HepG2 (cell line): ENCODE measurements around the gene HOXA5. TPM values are rescaled to one million over a fixed set of nuclear protein-coding genes. Genes with fewer than 3 reads are reported as not detected.

Experiments
- ATAC-seq: fragments of 200-7000 bp; cut with Tn5 transposase; 3 replicates; pipeline ENCODE4 v1.9.1; 2020; ENCODE audit warnings: mild to moderate bottlenecking, moderate library complexity
- BruUV-seq: library from RNA; stranded (reverse); fragments of 400-500 nt; replicated peaks from 2 replicates; lab custom pipeline; 2021; lab: Mats Ljungman, UMichigan
- CTCF ChIA-PET: fragments of 300-600 bp; formaldehyde crosslinking; extraction: SDS; loops from one replicate; lab custom pipeline; 2021; ENCODE audit warnings: low total read pairs, inconsistent platforms, low intra/inter-chr PET ratio; lab: Yijun Ruan, JAX
- POLR2A ChIA-PET: fragments of 350-600 bp; sonication (Branson Sonifier 250); formaldehyde crosslinking; loops from one replicate; lab custom pipeline; 2020; ENCODE audit warnings: antibody characterized with exemption, inconsistent platforms; lab: Yijun Ruan, JAX
- DNase-seq: peaks from one replicate; pipeline ENCODE4 v3.0.0-alpha.2; 2015; ENCODE audit warnings: low spot score
- FAIRE-seq: peaks from 3 replicates; lab custom pipeline; 2011; peaks lifted over from hg19 to GRCh38; lab: Jason Lieb, UNC
- H2AFZ ChIP-seq: one replicate; pipeline ENCODE4 v1.6.1; 2011; ENCODE audit warnings: low read length, inconsistent platforms
- H3K27ac ChIP-seq: fragments of 300-600 bp; 3 replicates; pipeline ENCODE4 v1.8.0; 2011; ENCODE audit warnings: mixed run types, mild to moderate bottlenecking, mixed read lengths, low read length, inconsistent platforms; ENCODE audit not compliant: insufficient read depth; ENCODE audit errors: extremely low read length
- H3K27me3 ChIP-seq, 2 experiments: fragments of 200-600 bp in 1 of 2; 2 replicates in 1 of 2; 3 replicates in 1 of 2; pipeline versions ENCODE4 v1.6.0 to v1.8.0; 2011; ENCODE audit warnings: low read length in 2 of 2, mild to moderate bottlenecking in 2 of 2, moderate library complexity in 2 of 2, inconsistent platforms in 1 of 2; ENCODE audit not compliant: insufficient read depth in 2 of 2, control insufficient read depth in 1 of 2
- H3K36me3 ChIP-seq, 2 experiments: fragments of 200-600 bp in 1 of 2; replicated peaks in 1 of 2; 2 replicates in 1 of 2; 3 replicates in 1 of 2; pipeline versions ENCODE4 v1.5.1 to v1.8.0; 2011; ENCODE audit warnings: low read length in 2 of 2, inconsistent platforms in 1 of 2; ENCODE audit not compliant: insufficient read depth in 2 of 2, control insufficient read depth in 1 of 2
- H3K4me1 ChIP-seq: 2 replicates; pipeline ENCODE4 v1.5.1; 2012; ENCODE audit warnings: low read length, inconsistent platforms; ENCODE audit not compliant: insufficient read depth
- H3K4me2 ChIP-seq: 2 replicates; pipeline ENCODE4 v1.6.0; 2011; ENCODE audit warnings: low read depth, low read length, inconsistent platforms
- H3K4me3 ChIP-seq, 3 experiments: fragments of 200-600 bp in 1 of 3; sonication (generic), shearing (Covaris generic) in 1 of 3; replicated peaks in 1 of 3; 2 replicates each; pipeline ENCODE4 v1.5.1; 2011 to 2016; ENCODE audit warnings: low read length in 3 of 3, inconsistent platforms in 2 of 3, low read depth in 2 of 3, mild to moderate bottlenecking in 2 of 3, control low read depth in 1 of 3, mixed read lengths in 1 of 3; ENCODE audit not compliant: insufficient read depth in 1 of 3
- H3K79me2 ChIP-seq: one replicate; pipeline ENCODE4 v1.6.1; 2011; ENCODE audit warnings: low read length, inconsistent platforms; ENCODE audit not compliant: insufficient read depth
- H3K9ac ChIP-seq: 2 replicates; pipeline ENCODE4 v1.6.0; 2011; ENCODE audit warnings: mild to moderate bottlenecking, low read depth, low read length, inconsistent platforms; ENCODE audit not compliant: insufficient read depth
- H3K9me3 ChIP-seq: 2 replicates; pipeline ENCODE4 v1.5.1; 2012; ENCODE audit warnings: mild to moderate bottlenecking, low read length
- H4K20me1 ChIP-seq: 2 replicates; pipeline ENCODE4 v1.6.0; 2011; ENCODE audit warnings: inconsistent platforms, mild to moderate bottlenecking, low read length, moderate library complexity; ENCODE audit not compliant: insufficient read depth
- CEBPG ChIP-seq: IDR thresholded peaks from 2 replicates; pipeline ENCODE4 v1.6.1; 2016
- GLI4 ChIP-seq: sonication (generic); formaldehyde crosslinking; IDR thresholded peaks from 2 replicates; pipeline ENCODE4 v1.5.1; 2020; ENCODE audit warnings: missing genetic modification reagents, mild to moderate bottlenecking, moderate library complexity, borderline replicate concordance
- MXI1 ChIP-seq: IDR thresholded peaks from 3 replicates; pipeline ENCODE4 v1.6.1; 2012; ENCODE audit warnings: low read depth, low read length, inconsistent platforms, borderline replicate concordance
- PHF5A ChIP-seq: IDR thresholded peaks from one replicate; pipeline ENCODE4 v1.6.1; 2018; ENCODE audit warnings: low read depth, missing genetic modification reagents; ENCODE audit not compliant: unreplicated experiment
- TARDBP ChIP-seq: sonication (generic); formaldehyde crosslinking; IDR thresholded peaks from 2 replicates; pipeline ENCODE4 v1.8.0; 2022; ENCODE audit warnings: mild to moderate bottlenecking, missing genetic modification reagents
- ZEB1 ChIP-seq: IDR thresholded peaks from 2 replicates; pipeline ENCODE4 v1.6.1; 2012; ENCODE audit warnings: mild to moderate bottlenecking, low read depth, inconsistent platforms; ENCODE audit not compliant: insufficient replicate concordance
- ZNF24 ChIP-seq: fragments of 450-650 bp; IDR thresholded peaks from 2 replicates; pipeline ENCODE4 v1.6.1; 2017; ENCODE audit warnings: antibody characterized with exemption, mild to moderate bottlenecking
- ZNF563 ChIP-seq: sonication (generic); formaldehyde crosslinking; IDR thresholded peaks from 2 replicates; pipeline ENCODE4 v1.8.0; 2022; ENCODE audit warnings: mild to moderate bottlenecking, moderate library complexity, missing genetic modification reagents
- ZNF616 ChIP-seq: sonication (generic); formaldehyde crosslinking; IDR thresholded peaks from 2 replicates; pipeline ENCODE4 v1.5.0; 2020; ENCODE audit warnings: low read depth, mild to moderate bottlenecking, missing genetic modification reagents
- ZSCAN22 ChIP-seq: sonication (generic); formaldehyde crosslinking; IDR thresholded peaks from 2 replicates; pipeline ENCODE4 v1.4.0; 2020; ENCODE audit warnings: mild to moderate bottlenecking, missing genetic modification reagents
- WGBS: methylation state at CpG from one replicate; pipeline ENCODE4 v1.1.6; 2017; ENCODE audit warnings: low lambda C conversion rate; 5-methylcytosine and 5-hydroxymethylcytosine counted together
- in situ Hi-C: cut with HindIII; loops from 2 replicates; pipeline ENCODE4 v1.10.0; 2017; ENCODE audit warnings: low pct_unique_long_range_greater_than_20kb; ENCODE audit not compliant: extremely low pct_ligation_motif_present
- intact Hi-C: fragments of 100-400 bp; cut with micrococcal nuclease; formaldehyde crosslinking; loops from one replicate; pipeline ENCODE4 v1.10.0; 2022; ENCODE audit not compliant: unreplicated experiment
- polyA plus RNA-seq, 8 experiments: library from polyadenylated mRNA; depleted of rRNA in 3 of 8; stranded (reverse) in 7 of 8; unstranded in 1 of 8; fragments of >200 nt; fragmentation: Illumina TruSeq in 4 of 8; extraction: Trizol in 4 of 8; gene quantifications; 2 replicates each; pipeline versions ENCODE4 v1.2.1 to v1.2.3, GENCODE V29; 2011 to 2016; ENCODE audit warnings: low read depth in 4 of 8, missing spikeins in 1 of 8, mixed read lengths in 1 of 8; ENCODE audit not compliant: insufficient read depth in 1 of 8
- total RNA-seq, 5 experiments: library from RNA; depleted of rRNA; stranded (reverse); fragments of >200 nt; fragmentation: Illumina TruSeq; extraction: Trizol; gene quantifications; 2 replicates each; pipeline ENCODE4 v1.2.3, GENCODE V29; 2016; ENCODE audit warnings: low read depth in 1 of 5
- TF ChIP-seq, protein P1 (sequence below): sonication (generic); formaldehyde crosslinking; IDR thresholded peaks from 2 replicates; pipeline ENCODE4 v1.5.0; 2020; ENCODE audit warnings: mild to moderate bottlenecking, low read depth, missing genetic modification reagents, borderline replicate concordance

The HOXA5 gene
- total and polyA plus RNA-seq, 2 of the 13 experiments (the other 11 are each of a cell fraction or from before 2014, with no cell fraction given) = 3.2 to 3.6 TPM

DNA sequence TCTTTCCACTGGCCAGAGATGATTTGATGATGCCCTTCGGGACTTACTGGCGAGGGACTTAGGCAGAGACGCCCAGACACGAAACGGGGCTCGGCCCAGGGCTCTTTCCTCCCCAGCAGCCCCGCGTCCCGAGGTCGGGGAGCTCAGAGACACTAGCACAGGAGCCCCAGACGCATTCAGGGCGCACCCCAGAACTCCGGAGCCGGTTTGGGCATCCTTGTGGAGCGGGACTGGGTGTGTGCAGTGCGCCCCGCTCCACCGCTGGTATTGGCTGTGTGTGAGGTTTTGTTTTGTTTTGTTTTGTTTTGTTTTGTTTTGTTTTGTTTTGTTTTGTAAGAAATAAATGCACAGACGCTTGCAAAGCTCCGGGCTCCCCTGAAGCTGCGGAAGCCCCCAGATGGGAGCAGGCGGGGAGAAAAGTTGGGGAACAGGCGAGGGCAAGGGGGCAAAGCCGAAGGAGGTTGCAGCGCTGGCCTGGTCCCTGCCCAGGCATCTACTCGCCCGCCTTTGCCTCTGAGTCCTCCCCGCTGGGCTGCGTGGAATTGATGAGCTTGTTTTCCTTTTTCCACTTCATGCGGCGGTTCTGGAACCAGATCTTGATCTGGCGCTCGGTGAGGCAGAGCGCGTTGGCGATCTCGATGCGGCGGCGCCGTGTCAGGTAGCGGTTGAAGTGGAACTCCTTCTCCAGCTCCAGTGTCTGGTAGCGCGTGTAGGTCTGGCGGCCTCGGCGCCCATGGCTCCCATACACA, 1.9 kb upstream of the HOXA5 start:
- Histone ChIP-seq H3K27me3 (no peaks in the 10 kb centered on the region; a peak in 1 of 5 replicates), H3K79me2 (peaks cover 5% of the 10 kb centered on the region), H3K4me1 (peaks cover 30% of the 10 kb centered on the region), H3K9ac (no peak overlapping the region), H4K20me1 (no peaks in the 10 kb centered on the region), H3K4me2 (no peak overlapping the region), H3K27ac (no peak overlapping the region), H3K4me3 (no peak overlapping the region), H3K36me3 (no peaks in the 10 kb centered on the region; a peak in 2 of 5 replicates), H2AFZ (no peak overlapping the region), H3K9me3 (no peaks in the 10 kb centered on the region)
- intact Hi-C loops = no loop called here
- TF ChIP-seq GLI4 = no peak
- no peak for TF ChIP-seq TARDBP (CRISPR knock-in tag)
- no peak for TF ChIP-seq ZNF563 (CRISPR knock-in tag)
- TF ChIP-seq ZNF616 (CRISPR knock-in tag) = no peak
- no peak for TF ChIP-seq ZNF24
- TF ChIP-seq, protein P1, sequence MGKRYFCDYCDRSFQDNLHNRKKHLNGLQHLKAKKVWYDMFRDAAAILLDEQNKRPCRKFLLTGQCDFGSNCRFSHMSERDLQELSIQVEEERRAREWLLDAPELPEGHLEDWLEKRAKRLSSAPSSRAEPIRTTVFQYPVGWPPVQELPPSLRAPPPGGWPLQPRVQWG = no peak
- no peak for TF ChIP-seq CEBPG (CRISPR knock-in tag)
- TF ChIP-seq ZEB1 = no peak
- TF ChIP-seq ZSCAN22 (CRISPR knock-in tag) = no peak
- TF ChIP-seq MXI1 = no peak
- no peak for TF ChIP-seq PHF5A (CRISPR knock-in tag)
- ChIA-PET CTCF (no interaction called here), POLR2A (no interaction called here)
- FAIRE-seq = no peak
- 97% methylated on average over 35 of the region's 47 CpGs for WGBS
- no TSS peak for BruUV-seq
- DNase-seq = no peak
- in situ Hi-C loops = no loop called here
- no peak for ATAC-seq
